Activated CD4-positive, alpha-beta T cell treated with anti-CD3 and anti-CD28 coated beads, Interleukin-2, Interleukin-6, amounts not matched to agents 100 ng/mL and 50 ng/mL, durations not matched to agents 16 hours and 8 hours (primary cell): ENCODE data around the gene PAX5.

ENCODE experiments used
- DNase-seq: peaks from one replicate; pipeline ENCODE4 v3.0.0-alpha.2; 2020

The PAX5 gene

DNA sequence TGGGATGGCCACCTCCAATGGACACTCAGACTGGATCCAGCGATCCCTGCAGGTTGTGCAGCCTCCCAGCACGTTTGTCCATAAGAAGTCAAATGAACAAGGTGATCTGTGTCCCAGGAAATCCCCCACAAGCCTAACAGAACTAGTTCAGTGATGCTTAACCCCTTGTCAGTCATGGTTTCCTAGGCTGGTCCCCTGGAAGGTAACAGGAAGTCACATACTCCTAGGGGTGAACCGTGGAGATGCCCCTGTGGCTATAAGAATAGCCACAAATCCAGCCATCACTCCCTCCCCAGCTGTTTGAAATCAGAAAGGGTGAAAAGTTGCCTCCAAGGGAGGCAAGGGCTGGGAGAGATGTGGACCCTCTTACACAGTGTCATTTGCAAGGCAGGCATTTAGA, 22.5 kb downstream of the PAX5 start:
- DNase-seq: no peak

DNA sequence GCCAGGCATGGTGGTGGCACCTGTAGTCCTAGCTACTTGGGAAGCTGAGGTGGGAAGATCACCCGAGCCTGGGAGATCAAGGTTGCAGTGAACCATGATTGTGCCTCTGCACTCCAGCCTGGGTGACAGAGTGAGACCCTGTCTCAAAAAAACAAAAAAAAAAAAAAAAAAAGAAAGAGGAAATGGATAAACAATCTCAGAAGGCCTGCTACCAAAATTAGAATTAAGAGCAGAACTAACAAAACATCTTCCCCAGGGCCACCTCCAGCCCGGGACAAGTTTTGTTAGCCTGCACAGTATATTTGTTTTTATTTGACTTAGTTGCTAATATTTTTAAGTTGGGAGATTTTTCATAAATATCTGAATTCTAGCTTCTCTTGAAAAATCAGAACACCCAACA, 23.1 kb downstream of the PAX5 start:
- DNase-seq: no peak

DNA sequence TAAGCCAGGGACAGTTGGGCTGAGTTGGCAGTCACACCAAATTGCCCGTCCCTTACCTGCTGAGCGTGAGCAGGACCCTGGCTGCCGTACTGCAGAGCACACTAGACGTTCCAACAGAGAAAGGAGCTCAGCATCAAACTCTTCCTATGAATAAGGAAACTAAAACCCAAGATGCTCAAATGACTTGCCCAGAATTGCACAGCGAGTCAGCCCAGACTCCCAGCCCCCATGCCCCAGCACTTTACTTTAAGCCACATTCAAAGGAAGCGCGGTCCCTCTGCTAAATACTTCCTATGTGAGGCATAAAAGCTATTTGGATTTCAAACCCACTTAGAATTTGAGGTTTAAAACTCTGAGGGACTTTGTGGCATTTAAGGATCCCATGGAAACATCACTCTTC, 23.9 kb downstream of the PAX5 start:
- no peak for DNase-seq

DNA sequence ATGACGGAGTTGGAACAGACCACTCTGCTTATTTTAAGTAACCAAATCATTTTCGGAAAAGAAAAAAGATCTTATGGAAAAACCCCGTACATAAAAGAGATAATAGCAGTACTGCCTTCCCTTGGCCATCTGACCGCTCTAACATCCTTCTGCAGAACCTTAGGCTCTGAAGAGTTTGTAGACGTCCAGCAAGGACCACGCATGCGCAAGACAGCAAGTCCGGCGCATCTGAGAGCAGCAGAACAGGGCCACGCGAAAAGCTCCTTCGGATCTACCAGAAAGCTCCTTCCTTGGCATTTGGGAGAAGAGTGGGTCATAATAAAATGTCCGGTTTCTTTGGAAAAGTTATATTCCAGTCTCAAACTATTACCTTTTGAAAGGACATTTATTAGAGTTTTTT, 26.8 kb downstream of the PAX5 start:
- no peak for DNase-seq

DNA sequence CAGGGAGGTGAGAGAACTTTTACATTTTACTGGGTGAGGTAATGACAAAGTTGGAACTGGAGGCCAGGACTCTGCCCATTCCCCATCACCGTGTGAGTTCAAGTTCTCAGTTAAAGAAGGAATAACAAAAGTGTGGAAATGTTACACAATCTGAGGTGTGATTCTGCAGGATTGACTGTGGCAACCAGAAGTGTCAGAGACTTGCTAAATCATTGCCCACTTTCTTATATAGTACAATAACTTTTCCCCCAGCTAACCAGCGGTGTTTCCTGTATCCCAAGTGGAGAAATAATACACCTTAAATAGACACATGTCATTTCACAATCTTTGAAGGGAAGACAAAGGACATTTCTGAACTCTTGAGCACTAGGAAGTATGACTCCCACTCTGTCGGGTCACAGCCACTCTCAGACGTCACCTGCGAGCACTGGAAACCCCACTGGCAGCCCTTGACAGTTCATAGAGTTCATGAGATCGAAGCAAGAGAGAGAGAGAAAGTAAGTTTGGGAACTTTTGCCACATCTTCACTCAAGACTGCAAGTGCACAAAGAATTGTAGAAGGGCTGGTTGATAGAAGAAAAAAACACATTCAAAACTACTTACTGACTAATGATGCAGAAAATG, 28.4 kb downstream of the PAX5 start:
- DNase-seq: no peak

DNA sequence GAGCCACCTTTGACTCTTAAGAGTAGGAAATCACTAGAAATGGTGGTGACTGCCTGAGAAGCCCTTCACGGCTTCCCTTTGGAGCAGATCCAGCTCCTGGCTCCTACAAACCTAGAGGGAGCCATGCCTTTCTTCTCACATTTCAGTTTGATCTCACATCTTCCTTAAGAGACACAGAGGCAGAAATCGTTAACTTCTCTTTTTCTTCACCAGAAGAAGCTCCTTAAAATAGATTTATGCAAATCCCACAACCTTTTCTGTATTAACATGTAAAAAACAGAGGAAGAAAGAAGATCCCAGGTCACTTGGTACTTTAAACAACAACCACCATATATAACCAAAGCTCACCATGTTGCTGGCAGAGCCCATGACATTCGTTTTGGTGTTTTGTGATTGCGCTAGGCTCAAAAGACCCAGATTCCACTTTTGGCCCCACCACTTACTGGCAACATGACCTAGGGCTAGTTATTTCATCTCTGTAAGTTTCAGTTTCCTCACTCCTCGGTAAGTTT, 29.6 kb downstream of the PAX5 start:
- DNase-seq: no peak

DNA sequence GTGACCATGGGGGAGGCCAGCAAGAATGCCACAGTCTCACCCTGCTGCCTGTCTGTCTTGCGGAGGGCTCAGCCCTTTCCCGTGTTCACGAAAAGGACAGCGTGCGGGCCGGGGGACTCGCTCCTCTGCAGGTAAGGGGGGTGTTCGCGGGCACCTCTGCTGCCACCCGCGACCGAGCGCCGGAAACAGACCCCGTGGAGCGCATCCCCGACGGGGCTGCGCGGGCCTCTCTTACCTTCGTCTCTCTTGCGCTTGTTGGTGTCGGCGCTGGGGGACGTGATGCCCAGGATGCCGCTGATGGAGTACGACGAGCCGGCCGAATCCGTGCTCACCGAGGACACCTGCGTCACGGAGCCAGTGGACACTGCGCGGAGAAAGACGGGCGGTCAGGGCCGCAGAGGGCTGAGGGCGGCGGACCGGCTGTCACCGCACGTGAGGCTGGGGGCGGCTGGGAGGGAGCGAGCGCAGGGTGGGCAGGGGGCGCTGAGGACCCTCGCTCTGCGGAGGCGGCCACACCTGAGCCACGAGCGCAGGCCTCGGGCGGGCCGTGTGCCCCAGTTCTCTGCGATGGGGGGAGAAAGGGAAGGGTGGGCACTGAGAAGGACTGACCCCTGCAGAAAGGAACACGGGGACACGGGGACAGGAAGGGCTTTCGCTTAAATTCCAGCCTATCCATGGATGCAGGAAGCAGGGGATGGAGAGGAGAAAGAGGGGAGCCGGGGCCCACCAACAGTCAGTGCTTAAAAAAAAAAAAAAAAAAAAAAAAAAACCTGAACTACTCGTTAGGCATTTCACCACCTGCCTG, 31.5 kb downstream of the PAX5 start:
- no peak for DNase-seq

DNA sequence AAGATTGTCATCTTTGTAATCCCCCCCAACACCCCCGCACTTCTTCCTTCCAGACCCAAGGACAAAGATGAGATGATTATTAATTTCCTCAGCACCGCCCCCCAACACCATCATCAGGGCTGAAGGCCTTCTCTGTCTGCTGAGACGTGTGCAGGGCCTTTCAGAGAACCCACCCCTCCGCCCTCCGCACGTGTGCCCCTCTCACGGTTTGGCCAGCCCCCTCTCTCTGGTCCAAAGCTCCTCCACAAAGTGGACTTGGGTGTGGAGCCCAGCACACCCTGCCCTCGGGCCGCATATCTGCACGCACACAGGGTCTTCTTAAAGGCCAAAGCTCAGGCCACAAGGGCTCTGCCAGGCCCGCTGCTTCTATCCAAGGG, 32.0 kb downstream of the PAX5 start:
- DNase-seq: no peak

DNA sequence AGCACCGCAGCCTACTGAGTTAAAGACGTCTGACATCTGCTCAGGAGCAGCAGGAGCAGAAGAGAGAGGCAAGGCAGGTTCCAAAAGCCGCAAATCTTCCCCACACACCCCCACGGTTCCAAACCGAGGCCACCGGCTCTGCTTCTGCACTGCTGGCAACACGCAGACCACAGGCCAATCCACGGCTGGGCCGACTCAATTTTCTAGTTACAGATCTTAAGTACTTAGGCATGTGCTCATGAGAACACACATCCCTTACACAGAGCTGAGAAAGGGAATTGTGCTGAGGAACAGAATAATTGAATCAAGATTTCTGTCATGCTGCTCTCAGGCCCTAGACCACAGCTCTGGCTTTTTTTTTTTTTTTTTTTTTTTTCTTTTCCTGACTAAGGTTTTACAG, 32.6 kb downstream of the PAX5 start:
- no peak for DNase-seq

DNA sequence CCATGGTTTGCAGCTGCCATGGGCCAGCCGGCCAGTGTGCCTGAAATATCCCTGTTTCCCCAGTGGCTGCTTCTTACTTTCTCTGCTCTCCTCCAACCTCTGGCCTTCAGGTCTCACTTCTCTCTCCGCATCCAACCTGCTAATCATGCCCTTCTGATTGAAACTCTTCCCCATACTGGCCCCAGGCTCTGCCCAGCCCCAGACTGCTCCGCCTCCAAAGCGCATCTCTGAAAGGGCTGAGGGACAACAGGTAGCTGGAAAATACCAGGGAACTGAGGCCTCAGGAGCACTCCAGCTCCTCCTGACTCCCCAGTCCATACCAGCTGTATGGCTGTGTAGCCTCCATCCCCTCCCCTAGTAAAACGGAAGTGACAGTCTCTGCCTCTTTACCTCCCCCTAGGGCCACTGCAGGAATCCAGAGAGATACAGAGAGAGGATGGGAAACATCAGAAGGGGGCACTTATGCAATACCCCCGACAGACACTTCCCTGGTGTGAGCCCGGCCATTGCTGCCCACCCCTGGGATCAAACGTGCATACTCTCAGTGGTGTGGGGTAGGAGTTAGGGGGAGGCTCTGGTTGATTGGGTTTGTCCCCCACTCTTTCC, 34.2 kb downstream of the PAX5 start:
- DNase-seq: no peak

DNA sequence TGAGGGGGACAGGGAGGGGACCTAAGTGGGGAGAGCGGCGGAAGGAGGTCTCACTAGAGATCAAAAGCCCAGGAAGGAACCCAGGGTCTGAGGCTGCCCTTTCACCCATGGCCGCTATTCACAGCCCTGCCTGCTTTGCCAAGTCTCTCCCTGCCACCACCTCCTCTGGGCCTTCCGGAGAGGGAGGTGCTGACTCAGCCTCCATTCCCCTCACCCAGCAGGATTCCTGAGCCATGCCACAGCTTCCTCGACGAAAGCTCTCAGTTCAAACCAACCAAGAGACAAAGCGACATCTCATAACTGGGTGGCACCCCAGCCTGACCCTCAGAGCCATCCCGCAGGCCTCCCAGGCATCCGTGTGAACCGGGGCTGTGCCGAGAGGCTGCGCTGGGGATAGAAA, 36.7 kb downstream of the PAX5 start:
- DNase-seq: no peak

DNA sequence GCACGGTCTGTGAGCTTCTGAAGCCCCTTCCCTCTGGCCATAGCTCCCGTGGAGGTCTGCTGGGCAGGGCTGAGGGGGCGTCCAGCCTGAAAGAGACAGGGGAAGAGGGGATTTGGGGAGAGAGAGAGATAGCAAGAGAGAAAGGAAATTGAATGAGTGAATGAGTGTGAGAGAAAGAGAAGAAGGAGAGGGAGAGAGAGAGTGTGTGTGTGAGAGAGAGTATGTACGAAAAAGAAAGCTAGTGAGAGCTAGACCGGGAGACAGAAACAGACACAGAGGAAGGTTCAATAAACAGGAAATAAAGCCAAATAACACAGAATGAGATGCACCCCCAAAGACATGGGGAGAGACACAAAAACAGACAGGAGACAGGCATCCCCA, 37.4 kb downstream of the PAX5 start:
- DNase-seq: no peak

DNA sequence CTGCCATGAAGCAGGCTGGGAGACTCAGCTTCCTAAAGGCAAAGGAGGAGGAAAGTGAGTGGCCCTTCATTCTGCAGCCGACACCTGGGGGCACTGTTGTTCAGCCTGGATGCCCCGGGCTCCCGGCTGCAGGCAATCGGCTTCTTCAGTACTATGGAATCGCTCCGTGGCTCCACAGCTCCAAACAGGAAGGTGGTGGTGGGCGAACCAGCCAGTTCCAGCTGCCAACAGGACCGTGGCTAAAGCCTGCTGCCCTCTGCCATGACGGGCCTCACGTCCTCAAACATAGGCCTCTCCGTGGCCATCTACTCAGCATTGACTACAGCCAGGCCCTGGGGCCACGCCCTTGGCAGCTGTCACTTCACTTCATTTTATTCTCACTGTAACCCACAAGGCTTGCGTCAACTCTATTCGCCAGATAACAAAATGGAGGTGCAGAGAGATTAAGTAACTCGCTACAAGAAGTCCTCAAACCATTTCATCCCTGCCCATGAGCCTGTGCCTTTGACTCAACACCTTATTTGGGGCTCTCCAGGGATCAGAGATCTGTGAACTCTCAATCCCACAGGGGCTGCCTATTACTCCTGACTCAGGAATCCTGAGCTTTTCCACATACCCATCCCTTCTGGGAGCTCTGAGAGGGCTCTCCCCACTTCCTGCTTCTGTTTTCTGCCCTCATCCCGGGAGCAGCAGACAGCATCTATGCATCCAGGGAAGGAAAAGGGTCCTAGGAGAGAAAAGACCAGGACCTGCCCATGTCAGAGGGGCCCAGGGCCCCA, 38.0 kb downstream of the PAX5 start:
- peak; percentile 61 for DNase-seq

DNA sequence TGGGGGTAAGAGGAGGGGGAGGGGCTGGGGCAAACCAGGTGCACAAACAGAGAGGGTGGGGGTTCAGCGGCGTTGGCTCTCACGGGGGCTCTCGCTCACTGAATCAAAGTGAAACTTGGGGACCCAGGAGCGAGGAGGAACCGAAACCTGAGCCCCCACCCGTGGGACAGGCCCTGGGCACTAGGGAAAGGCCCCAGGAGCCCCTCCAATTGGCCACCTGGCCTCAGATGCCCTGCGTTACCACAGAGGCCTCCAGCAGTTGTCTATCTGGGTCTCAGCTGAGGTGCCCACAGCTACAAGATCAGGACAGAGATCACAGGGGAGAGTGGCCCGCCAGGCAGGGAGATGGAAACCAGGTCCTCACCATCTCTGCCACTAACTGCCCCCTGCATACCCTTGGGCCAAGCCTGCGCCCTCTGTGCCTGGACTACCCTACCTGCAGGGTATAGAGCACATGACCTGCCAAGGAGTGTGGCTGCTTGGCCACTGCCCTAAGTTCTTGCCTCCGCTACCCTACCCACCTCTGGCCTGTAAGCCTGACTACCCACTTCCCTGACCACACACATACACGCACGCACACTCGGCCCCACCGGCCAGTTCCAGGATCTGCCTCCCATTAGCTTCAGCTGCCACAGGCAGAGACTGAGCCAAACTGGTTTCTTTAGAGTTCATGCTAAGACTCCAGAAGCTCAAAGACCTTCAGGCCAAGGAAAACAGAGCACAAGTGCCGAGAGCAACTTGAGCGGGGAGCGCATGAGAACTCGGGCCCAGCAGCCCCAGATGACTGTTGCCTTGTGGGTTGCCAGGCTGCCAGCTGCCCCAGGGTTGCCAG, 39.9 kb downstream of the PAX5 start:
- no peak for DNase-seq

DNA sequence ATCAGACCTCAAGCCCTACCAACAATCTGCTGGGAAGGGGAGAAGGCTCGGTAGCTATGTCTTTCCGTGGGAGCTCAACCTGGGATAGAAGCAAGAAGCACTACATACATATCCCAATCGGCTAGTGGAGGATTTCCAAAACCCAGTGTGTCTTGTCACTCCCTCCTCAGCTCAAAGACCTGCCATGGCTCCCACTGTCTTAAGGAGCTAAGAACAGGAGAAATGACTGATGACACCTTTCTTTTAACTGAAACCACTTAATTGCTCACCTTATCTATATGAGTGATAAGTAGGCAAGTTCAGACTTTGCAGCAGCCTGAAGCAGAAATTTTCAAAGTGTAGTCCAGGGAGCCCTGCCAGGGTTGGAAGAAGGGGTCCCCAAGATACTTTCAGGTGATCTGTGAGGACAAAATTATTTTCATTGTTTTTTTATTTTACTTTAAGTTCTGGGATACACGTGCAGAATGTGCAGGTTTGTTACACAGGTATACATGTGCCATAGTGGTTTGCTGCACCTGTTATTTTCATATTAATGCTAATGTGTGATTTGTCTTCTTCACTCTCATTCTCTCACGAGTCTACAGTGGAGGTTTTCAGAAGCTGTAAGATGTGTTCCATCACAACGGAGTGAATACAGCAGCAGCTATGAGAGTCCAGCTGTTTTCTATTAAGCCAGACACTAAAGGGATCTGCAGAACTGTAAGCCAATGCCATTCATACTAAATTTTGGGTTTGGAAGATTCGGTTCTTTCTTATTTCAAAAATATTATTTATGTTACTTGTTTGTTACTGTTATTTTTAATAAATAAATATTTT, 41.4 kb downstream of the PAX5 start:
- no peak for DNase-seq

DNA sequence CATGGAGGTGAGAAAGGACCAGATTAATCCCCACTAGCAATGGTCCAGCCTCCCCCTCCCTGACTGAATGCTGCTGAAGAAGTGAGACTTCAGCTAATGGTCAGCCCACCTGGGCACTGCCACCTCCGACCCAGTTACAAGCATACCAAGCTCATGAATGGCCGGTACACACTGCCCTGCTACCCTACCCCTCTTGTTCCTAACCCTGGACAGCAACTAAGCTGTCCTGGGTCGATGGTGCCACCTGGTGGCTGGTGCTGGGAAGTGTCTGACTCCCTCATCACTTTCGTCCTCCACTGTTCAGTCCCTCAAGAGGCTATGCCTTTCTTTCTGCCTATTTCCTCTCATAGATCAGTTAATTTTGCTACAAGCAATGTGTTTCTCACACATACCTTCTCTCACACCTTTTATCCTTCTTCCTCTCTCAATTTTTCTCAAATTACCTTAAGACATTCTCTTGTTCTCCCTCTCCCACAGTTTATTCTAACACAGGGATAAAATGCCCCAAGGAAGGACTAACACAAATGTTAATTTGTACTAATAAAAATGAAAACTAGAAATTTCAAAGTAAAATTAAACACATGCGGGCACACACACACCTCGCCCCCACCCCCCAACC, 42.4 kb downstream of the PAX5 start:
- DNase-seq: peak; percentile 70

DNA sequence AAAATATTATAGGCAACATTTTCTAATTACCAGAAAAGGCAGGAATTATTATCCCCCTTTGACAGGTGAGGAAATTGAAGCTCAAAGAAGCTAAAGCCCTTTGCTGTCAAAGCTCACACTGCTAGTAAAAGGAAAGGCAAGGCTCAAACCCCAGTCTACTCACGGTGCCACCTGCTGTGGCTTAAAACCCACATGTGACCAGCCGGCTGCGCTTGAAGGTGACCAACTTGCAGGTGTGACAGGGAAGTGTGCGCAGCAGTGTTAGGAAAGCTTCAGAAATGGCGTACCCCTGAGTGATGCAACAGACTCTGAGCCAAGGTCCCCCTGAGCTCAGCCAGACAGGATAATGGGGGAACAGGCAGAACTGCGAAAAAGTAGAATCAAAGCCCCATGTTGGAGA, 45.2 kb downstream of the PAX5 start:
- DNase-seq: no peak

DNA sequence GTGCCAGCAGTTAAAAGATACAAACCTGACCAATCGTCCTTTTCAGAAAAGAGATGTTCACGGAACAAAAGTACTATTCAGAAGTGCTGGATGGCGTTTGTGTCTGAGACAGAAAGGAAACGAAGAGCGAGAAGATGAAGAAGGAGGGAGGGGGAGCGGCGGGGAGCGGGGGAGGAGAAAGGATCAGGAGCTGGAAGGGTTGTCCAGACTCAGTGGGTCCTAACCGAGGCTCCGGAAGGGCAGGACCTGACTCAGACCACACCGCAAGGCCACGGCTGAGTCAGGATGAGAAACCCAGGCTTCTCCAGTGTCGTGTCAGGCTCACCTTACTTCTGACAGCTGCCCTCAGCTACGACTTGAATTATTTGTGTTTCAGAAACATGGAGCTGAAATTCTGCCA, 46.2 kb downstream of the PAX5 start:
- DNase-seq: peak; percentile 26

DNA sequence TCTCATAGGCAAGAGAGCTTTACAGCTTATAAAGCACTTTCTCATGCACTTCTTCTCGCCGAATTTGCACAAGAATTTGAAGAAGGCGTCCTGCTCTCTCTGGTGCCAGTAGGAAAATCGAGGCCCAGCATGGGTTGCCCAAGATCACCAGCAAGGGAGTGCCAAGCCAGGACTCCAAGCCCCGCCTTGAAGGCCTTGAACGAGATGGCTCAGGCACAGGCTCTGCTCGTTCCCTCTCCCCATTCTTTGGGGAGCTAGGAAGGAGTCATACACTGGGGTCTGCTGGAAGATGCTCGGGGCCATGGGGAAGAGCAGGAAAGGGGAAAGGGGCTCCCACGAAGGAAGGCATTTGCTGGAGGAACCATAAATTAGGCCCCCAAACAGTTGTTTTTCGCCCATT, 46.7 kb downstream of the PAX5 start:
- DNase-seq: no peak

DNA sequence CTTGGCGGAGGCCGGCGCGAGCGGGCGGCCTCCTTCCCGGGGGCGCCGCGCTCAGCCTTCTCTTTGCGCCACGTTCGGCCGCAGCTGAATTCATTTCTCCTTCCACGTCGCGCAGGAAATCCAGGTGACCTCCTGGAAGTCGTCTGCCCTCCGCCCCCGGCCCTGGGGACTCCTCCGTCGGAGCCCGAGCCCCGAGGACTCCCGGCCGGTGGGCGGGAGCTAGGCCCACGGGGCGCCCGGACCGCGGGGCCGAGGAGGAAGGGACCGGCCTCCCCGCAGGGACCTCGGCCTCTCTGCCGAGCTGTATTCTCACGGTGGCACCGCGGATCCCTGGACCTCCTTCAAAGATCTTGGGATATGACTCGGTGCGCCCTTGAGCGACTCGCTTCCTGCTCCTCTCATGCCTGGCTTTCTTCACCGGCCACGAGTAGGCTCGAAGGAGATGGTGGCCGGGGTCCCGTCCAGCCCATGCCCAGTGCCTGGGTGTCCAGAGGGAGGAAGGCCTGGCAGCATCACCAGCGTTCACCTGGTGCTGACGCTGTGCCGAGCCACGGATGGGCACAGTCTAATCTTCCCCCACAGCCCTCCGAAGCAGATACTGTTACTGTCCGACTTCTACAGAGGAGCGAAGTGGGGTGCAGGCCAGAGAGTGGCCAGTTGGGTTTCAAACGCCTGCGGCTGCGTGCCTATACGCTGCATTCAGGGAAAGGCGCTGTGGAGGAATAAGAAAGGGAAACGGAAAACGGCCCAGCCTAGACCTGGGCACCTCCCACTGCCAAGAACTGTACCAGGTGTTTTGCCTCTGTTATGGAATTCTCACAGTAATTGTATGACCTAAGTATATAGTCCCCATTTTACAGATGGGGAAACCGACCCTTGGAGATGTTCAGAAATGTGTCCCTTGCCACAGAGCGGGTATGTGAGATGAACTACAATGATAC, 47.3 kb downstream of the PAX5 start:
- no peak for DNase-seq
